Endodermal cell (in vitro differentiated cells): Measurements from ENCODE around the gene FAF2. TPM values are rescaled to one million over a fixed set of nuclear protein-coding genes. Genes with fewer than 3 reads are reported as not detected.

Experiments
- DNase-seq: peaks from one replicate; pipeline ENCODE4 v3.0.0-alpha.2; 2017
- H3K27ac ChIP-seq: 2 replicates; pipeline ENCODE4 v1.5.1; 2013; ENCODE audit warnings: mild to moderate bottlenecking, low read depth, low read length, moderate library complexity
- H3K27me3 ChIP-seq: 2 replicates; pipeline ENCODE4 v1.6.1; 2013; ENCODE audit warnings: mild to moderate bottlenecking, low read length, moderate library complexity; ENCODE audit not compliant: insufficient read depth, control insufficient read depth, poor library complexity, severe bottlenecking
- H3K36me3 ChIP-seq: 2 replicates; pipeline ENCODE4 v1.7.0; 2013; ENCODE audit warnings: mild to moderate bottlenecking, low read length, moderate library complexity; ENCODE audit not compliant: control insufficient read depth, insufficient read depth
- H3K4me1 ChIP-seq: one replicate; pipeline ENCODE4 v1.7.0; 2013; ENCODE audit warnings: low read length; ENCODE audit not compliant: control insufficient read depth, insufficient read depth
- H3K4me3 ChIP-seq: 2 replicates; pipeline ENCODE4 v1.5.1; 2013; ENCODE audit warnings: mild to moderate bottlenecking, low read length, moderate library complexity
- H3K9ac ChIP-seq: 2 replicates; pipeline ENCODE4 v1.6.1; 2013; ENCODE audit warnings: mild to moderate bottlenecking, low read length, moderate library complexity; ENCODE audit not compliant: poor library complexity, severe bottlenecking; ENCODE audit errors: extremely low read depth
- H3K9me3 ChIP-seq: 2 replicates; pipeline ENCODE4 v1.6.1; 2013; ENCODE audit warnings: mild to moderate bottlenecking, low read length, moderate library complexity; ENCODE audit not compliant: control insufficient read depth
- H3K27ac Mint-ChIP-seq: 2 replicates; pipeline ENCODE4 v1.8.0; 2020; ENCODE audit warnings: mixed read lengths
- H3K27me3 Mint-ChIP-seq: 2 replicates; pipeline ENCODE4 v1.8.0; 2021; ENCODE audit warnings: mild to moderate bottlenecking, mixed read lengths; ENCODE audit not compliant: insufficient read depth
- H3K36me3 Mint-ChIP-seq: 2 replicates; pipeline ENCODE4 v1.8.0; 2020; ENCODE audit warnings: low read depth, mixed read lengths
- H3K4me1 Mint-ChIP-seq: 2 replicates; pipeline ENCODE4 v1.8.0; 2020; ENCODE audit warnings: mixed read lengths
- H3K4me3 Mint-ChIP-seq: 2 replicates; pipeline ENCODE4 v1.8.0; 2020; ENCODE audit warnings: mild to moderate bottlenecking, moderate library complexity, mixed read lengths
- H3K9me3 Mint-ChIP-seq: 2 replicates; pipeline ENCODE4 v1.8.0; 2020; ENCODE audit warnings: mild to moderate bottlenecking, mixed read lengths
- WGBS, 2 experiments: methylation state at CpG; one replicate each; pipeline versions ENCODE4 v1.1.5 to v1.1.7; 2013; ENCODE audit warnings: missing lambda C conversion rate in 2 of 2, mixed read lengths in 1 of 2; ENCODE audit not compliant: insufficient coverage in 1 of 2, insufficient read length in 1 of 2; 5-methylcytosine and 5-hydroxymethylcytosine counted together
- total RNA-seq, 2 donors: library from RNA; stranded (reverse); fragmentation: NEBNext Ultra II Directional in 1 of 2; extraction: Animal tissue kit (Norgen Biotek cat#: 25700) in 1 of 2; gene quantifications; 2 replicates in 1 of 2; 3 replicates in 1 of 2; pipeline ENCODE4 v1.2.1, GENCODE V29; 2021
- TF ChIP-seq, protein P1 (sequence below): fragments of 200-600 bp; sonication (generic); conservative IDR thresholded peaks from 2 replicates; pipeline ENCODE4 v1.5.0; 2021; ENCODE audit warnings: antibody characterized with exemption, mild to moderate bottlenecking

Gene FAF2
- total RNA-seq, 2 donors from 2014 or later: 42.9 to 53.0 TPM

DNA sequence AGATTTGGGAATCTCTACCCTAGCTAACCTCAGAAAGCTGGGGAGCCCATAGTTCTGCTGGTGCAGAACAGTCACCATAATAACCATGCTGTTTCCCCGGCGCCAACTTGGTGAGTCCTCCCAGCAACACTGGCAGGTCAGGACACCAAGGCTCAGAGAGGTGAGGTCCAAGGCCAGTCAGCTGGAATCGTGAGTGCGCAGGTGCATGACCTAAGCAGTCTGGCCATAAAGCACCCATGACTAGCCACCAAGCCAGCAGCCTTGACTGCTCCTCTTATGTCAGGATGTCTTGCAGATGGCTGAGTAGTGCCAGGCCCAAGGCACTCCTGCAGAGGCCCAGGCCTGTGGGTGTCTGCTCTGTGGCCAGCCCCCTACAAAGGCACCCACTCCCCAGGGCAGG lies 86.5 kb downstream of the FAF2 start:
- Histone ChIP-seq H3K4me1 (peaks cover 10% of the 10 kb centered on the region), H3K9ac (no peak overlapping the region), H3K36me3 (peaks cover 43% of the 10 kb centered on the region), H3K4me3 (peak overlapping the region; percentile 99), H3K27me3 (no peaks in the 10 kb centered on the region), H3K9me3 (no peaks in the 10 kb centered on the region), H3K27ac (no peak overlapping the region)
- Mint-ChIP-seq H3K9me3 (no peaks in the 10 kb centered on the region), H3K36me3 (peaks cover 24% of the 10 kb centered on the region), H3K4me1 (peaks cover 17% of the 10 kb centered on the region), H3K4me3 (peak overlapping the region; percentile 96), H3K27me3 (no peaks in the 10 kb centered on the region), H3K27ac (peak overlapping the region; percentile 99)
- DNase-seq: peak; percentile 46
- TF ChIP-seq, protein P1, sequence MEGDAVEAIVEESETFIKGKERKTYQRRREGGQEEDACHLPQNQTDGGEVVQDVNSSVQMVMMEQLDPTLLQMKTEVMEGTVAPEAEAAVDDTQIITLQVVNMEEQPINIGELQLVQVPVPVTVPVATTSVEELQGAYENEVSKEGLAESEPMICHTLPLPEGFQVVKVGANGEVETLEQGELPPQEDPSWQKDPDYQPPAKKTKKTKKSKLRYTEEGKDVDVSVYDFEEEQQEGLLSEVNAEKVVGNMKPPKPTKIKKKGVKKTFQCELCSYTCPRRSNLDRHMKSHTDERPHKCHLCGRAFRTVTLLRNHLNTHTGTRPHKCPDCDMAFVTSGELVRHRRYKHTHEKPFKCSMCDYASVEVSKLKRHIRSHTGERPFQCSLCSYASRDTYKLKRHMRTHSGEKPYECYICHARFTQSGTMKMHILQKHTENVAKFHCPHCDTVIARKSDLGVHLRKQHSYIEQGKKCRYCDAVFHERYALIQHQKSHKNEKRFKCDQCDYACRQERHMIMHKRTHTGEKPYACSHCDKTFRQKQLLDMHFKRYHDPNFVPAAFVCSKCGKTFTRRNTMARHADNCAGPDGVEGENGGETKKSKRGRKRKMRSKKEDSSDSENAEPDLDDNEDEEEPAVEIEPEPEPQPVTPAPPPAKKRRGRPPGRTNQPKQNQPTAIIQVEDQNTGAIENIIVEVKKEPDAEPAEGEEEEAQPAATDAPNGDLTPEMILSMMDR: no peak
- 96 to 100% methylated on average over 2 to 4 of the region's 4 CpGs for WGBS, 2 experiments

- peak overlapping the region; percentile 99 for H3K4me3 ChIP-seq
- peak overlapping the region; percentile 100 for H3K9ac ChIP-seq
- TF ChIP-seq, protein P1: no peak
- H3K27ac ChIP-seq: peak overlapping the region; percentile 100
- peaks cover 41% of the 10 kb centered on the region for H3K36me3 ChIP-seq
- no peaks in the 10 kb centered on the region for H3K9me3 Mint-ChIP-seq
- DNase-seq: peak; percentile 47
- H3K9me3 ChIP-seq: no peaks in the 10 kb centered on the region
- 75 to 80% methylated on average over 7 to 11 of the region's 11 CpGs for WGBS, 2 experiments
- peak overlapping the region; percentile 96 for H3K4me3 Mint-ChIP-seq
- H3K4me1 Mint-ChIP-seq: peaks cover 17% of the 10 kb centered on the region
- H3K27me3 Mint-ChIP-seq: no peaks in the 10 kb centered on the region
- no peaks in the 10 kb centered on the region for H3K27me3 ChIP-seq
- peaks cover 21% of the 10 kb centered on the region for H3K36me3 Mint-ChIP-seq
- peak overlapping the region; percentile 99 for H3K27ac Mint-ChIP-seq
- H3K4me1 ChIP-seq: peaks cover 10% of the 10 kb centered on the region
These were observed 87.0 kb downstream of the FAF2 start for GRCh38 chr5:176535101-176535663.

- Mint-ChIP-seq H3K9me3 (no peaks in the 10 kb centered on the region), H3K36me3 (peaks cover 21% of the 10 kb centered on the region), H3K4me1 (peaks cover 22% of the 10 kb centered on the region), H3K27ac (peak overlapping the region; percentile 99), H3K4me3 (peak overlapping the region; percentile 96), H3K27me3 (no peaks in the 10 kb centered on the region)
- Histone ChIP-seq H3K4me3 (peak overlapping the region; percentile 99), H3K36me3 (peaks cover 41% of the 10 kb centered on the region), H3K9me3 (no peaks in the 10 kb centered on the region), H3K27ac (peak overlapping the region; percentile 100), H3K9ac (peak overlapping the region; percentile 100), H3K4me1 (peaks cover 10% of the 10 kb centered on the region), H3K27me3 (no peaks in the 10 kb centered on the region)
- 1 to 4% methylated on average over 5 to 9 of the region's 9 CpGs for WGBS, 2 experiments
- TF ChIP-seq, protein P1: no peak
- DNase-seq: peak; percentile 56
These were observed 87.5 kb downstream of the FAF2 start for GRCh38 chr5:176535664-176536131.
